Panc1 (cell line): ENCODE data around the gene DEPDC4. TPM values are rescaled to one million over a fixed set of nuclear protein-coding genes. Genes with fewer than 3 reads are reported as not detected.
A peak's percentile ranks its signal among the peaks of the same experiment; 100 is the strongest.
"Not testable (repeated sequence)": the region's sequence is repeated elsewhere in the genome, so short reads cannot be mapped to it uniquely, and the experiment has no call there.

Experiments used
- ATAC-seq: fragments of 200-7000 bp; cut with Tn5 transposase; 2 replicates; pipeline ENCODE4 v1.9.1; 2020; ENCODE audit warnings: mild to moderate bottlenecking, moderate library complexity
- Bru-seq: library from RNA; stranded (reverse); fragments of 400-500 nt; gene quantifications from one replicate; lab custom pipeline; 2021; lab: Mats Ljungman, UMichigan
- BruChase-seq, 2 experiments: library from RNA; stranded (reverse); fragments of 400-500 nt; gene quantifications; one replicate each; lab custom pipeline; 2021; lab: Mats Ljungman, UMichigan
- BruUV-seq: library from RNA; stranded (reverse); fragments of 400-500 nt; replicated peaks from 2 replicates; lab custom pipeline; 2021; lab: Mats Ljungman, UMichigan
- CTCF ChIA-PET: fragments of 300-600 bp; sonication (Branson Sonifier 250); formaldehyde crosslinking; loops from one replicate; lab custom pipeline; 2022; ENCODE audit warnings: antibody characterized with exemption; lab: Charles Lee
- POLR2A ChIA-PET: fragments of 300-600 bp; sonication (Branson Sonifier 250); formaldehyde crosslinking; loops from one replicate; lab custom pipeline; 2022; ENCODE audit warnings: antibody characterized with exemption; lab: Charles Lee
- DNase-seq: peaks from one replicate; pipeline ENCODE4 v3.0.0-alpha.2; 2010; ENCODE audit warnings: low read depth, low spot score
- H3K27ac ChIP-seq: 2 replicates; pipeline ENCODE4 v1.5.1; 2011; ENCODE audit warnings: mild to moderate bottlenecking, low read length, inconsistent platforms
- H3K27me3 ChIP-seq: fragments of 200-500 bp; sonication (Bioruptor generic); 2 replicates; pipeline ENCODE4 v1.6.0; 2014; ENCODE audit warnings: low read length, inconsistent platforms; ENCODE audit not compliant: control insufficient read depth, insufficient read depth
- H3K36me3 ChIP-seq: fragments of 200-500 bp; sonication (Bioruptor generic); 2 replicates; pipeline ENCODE4 v1.5.1; 2014; ENCODE audit warnings: inconsistent platforms, mild to moderate bottlenecking, low read length, moderate library complexity; ENCODE audit not compliant: control insufficient read depth, insufficient read depth
- H3K4me1 ChIP-seq: 2 replicates; pipeline ENCODE4 v1.5.1; 2011; ENCODE audit warnings: inconsistent platforms, mild to moderate bottlenecking, low read length, moderate library complexity; ENCODE audit not compliant: control insufficient read depth, insufficient read depth
- H3K4me3 ChIP-seq, 2 experiments: 2 replicates each; pipeline ENCODE4 v1.5.1; 2011 to 2012; ENCODE audit warnings: low read depth in 2 of 2, low read length in 2 of 2, mild to moderate bottlenecking in 2 of 2, inconsistent platforms in 1 of 2, moderate library complexity in 1 of 2
- H3K9me3 ChIP-seq: fragments of 200-500 bp; sonication (Bioruptor generic); 2 replicates; pipeline ENCODE4 v1.5.1; 2014; ENCODE audit warnings: low read depth, mild to moderate bottlenecking, inconsistent platforms, low read length, moderate library complexity; ENCODE audit not compliant: control insufficient read depth, insufficient read depth
- POLR2AphosphoS5 ChIP-seq: IDR thresholded peaks from 2 replicates; pipeline ENCODE4 v1.6.1; 2012; ENCODE audit warnings: mild to moderate bottlenecking, low read depth, low read length, moderate library complexity
- REST ChIP-seq, 2 experiments: IDR thresholded peaks; 2 replicates each; pipeline ENCODE4 v1.6.1; 2011 to 2012; ENCODE audit warnings: low read depth in 2 of 2, control low read depth in 1 of 2, low read length in 1 of 2, mild to moderate bottlenecking in 1 of 2, moderate library complexity in 1 of 2; ENCODE audit not compliant: insufficient read depth in 1 of 2
- SIN3A ChIP-seq: IDR thresholded peaks from 2 replicates; pipeline ENCODE4 v1.6.1; 2012; ENCODE audit warnings: low read depth, mild to moderate bottlenecking, low read length, moderate library complexity, borderline replicate concordance; ENCODE audit not compliant: insufficient read depth
- TCF7L2 ChIP-seq: IDR thresholded peaks from 2 replicates; pipeline ENCODE4 v1.6.1; 2011; ENCODE audit warnings: mild to moderate bottlenecking, low read depth, low read length, inconsistent platforms
- in situ Hi-C: cut with HindIII; loops from 2 replicates; pipeline ENCODE4 v1.10.0; 2016; ENCODE audit warnings: low sequenced_read_pairs, low pct_unique_long_range_greater_than_20kb
- intact Hi-C: fragments of 100-400 bp; cut with micrococcal nuclease; formaldehyde crosslinking; loops from one replicate; pipeline ENCODE4 v1.10.0; 2022; ENCODE audit not compliant: unreplicated experiment
- long read RNA-seq: library from polyadenylated mRNA; unstranded; transcript quantifications from one replicate; pipeline ENCODE4 v2.0.0, GENCODE V29; 2021; ENCODE audit not compliant: unreplicated experiment
- polyA plus RNA-seq: library from polyadenylated mRNA; unstranded; fragments of >200 nt; gene quantifications from one replicate; pipeline ENCODE4 v1.2.1, GENCODE V29; 2012; ENCODE audit warnings: missing spikeins; ENCODE audit not compliant: insufficient read length
- total RNA-seq: library from RNA; stranded (reverse); gene quantifications from one replicate; pipeline ENCODE4 v1.2.1, GENCODE V29; 2021; ENCODE audit not compliant: unreplicated experiment
- TF ChIP-seq, protein P1 (sequence below): fragments of 450-650 bp; IDR thresholded peaks from 2 replicates; pipeline ENCODE4 v1.5.1; 2017; ENCODE audit warnings: mild to moderate bottlenecking

Gene DEPDC4
- 2.6 TPM for total RNA-seq
- polyA plus RNA-seq = 1.4 TPM
- Bru-seq, nascent RNA = percentile 46 among the genes with signal in this experiment
- BruChase-seq, experiment 1, labeled RNA remaining after a 2-hour chase = percentile 45 among the genes with signal in this experiment
- BruChase-seq, experiment 2, labeled RNA remaining after a 6-hour chase = percentile 43 among the genes with signal in this experiment
- long read RNA-seq, partial matches to known transcripts = 0 of 3 reads
- long read RNA-seq, other reads (novel, unspliced or antisense) = 2 of 3 reads

DNA sequence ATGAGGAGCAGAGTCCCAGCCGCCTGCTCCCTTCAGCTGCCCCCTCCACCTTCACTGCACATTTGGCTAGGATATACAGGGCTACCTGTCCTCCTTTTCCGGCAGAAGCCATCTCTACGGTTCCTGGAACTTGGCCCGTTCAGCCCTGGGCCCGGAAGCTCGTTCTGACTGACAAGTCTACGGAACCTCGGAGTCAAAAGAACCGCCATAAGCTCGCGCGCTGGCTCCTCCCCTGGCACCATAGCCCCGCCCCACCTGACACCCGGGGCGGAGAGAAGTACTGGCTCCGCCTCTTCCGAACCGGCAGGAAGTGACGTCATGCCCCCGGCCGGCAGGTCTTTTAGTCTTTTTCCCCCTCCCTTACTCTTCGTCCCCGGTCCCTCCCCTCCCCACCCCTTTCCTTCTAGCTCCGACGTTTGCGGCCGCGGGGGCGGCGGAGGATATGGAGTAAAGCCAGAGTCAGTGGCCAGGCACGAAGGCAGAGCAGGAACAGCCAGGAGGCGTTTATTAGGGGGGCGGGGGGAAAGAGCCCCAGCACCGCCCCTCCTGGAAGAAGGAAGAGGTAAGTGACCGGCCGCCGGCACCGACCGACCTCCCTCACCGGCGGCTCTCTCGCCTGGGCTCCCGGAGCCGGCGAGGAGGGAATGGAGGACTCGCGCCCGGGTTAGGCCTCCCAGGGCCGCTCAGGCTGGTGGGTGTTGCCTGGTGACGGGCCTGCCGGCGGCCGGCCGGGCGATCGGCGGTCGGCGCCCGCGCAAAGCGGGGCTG lies at the start of gene DEPDC4, which contains the start of gene SCYL2:
Gene DEPDC4, minus strand, starts transcription at position 245 of the 768 bp plus-strand sequence. Its CDS starts 3 bp downstream, at position 242.
Gene SCYL2, plus strand, starts transcription at position 343 of the 768 bp plus-strand sequence. CDS start 15,794 bp downstream, outside the sequence.
- POLR2A ChIA-PET = interaction anchor here (0.7 to 1.1 kb wide), 5 partner anchors 9 to 308 kb away, joined by 4 to 19 read pairs (median 10); no protein-coding TSS in a partner anchor
- BruUV-seq = no TSS peak

DNA sequence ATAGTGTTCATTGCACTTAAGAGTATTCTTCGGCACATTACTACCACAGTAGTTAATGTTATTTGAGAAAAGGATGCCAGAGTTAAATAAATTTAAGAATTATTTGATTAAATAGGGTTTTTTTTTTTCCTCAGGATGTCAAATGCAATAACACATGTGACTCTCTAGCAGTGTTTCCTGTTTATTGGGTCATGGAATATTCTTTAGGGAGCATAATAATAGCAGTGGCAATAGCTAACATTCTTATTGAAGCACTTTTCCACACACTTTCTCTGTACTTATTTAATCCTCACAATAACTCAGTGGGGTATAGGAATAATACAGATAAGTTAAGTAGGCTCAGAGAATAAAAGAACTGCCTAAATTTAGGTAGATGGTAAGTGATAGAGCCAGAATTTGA lies 44.4 kb upstream of the DEPDC4 start:
- Histone ChIP-seq H3K36me3 (peaks cover 17% of the 10 kb centered on the region), H3K4me3 (no peak overlapping the region), H3K27me3 (no peaks in the 10 kb centered on the region), H3K27ac (no peak overlapping the region), H3K4me1 (no peaks in the 10 kb centered on the region), H3K9me3 (no peaks in the 10 kb centered on the region)
- ChIA-PET CTCF (interaction anchor here (0.7 kb wide), 1 partner anchor 1250 kb away, joined by 3 read pairs; no protein-coding TSS in a partner anchor), POLR2A (no interaction called here)
- ATAC-seq (no peak), DNase-seq (no peak)
- intact Hi-C loops = no loop called here
- BruUV-seq = no TSS peak
- TF ChIP-seq, protein P1, sequence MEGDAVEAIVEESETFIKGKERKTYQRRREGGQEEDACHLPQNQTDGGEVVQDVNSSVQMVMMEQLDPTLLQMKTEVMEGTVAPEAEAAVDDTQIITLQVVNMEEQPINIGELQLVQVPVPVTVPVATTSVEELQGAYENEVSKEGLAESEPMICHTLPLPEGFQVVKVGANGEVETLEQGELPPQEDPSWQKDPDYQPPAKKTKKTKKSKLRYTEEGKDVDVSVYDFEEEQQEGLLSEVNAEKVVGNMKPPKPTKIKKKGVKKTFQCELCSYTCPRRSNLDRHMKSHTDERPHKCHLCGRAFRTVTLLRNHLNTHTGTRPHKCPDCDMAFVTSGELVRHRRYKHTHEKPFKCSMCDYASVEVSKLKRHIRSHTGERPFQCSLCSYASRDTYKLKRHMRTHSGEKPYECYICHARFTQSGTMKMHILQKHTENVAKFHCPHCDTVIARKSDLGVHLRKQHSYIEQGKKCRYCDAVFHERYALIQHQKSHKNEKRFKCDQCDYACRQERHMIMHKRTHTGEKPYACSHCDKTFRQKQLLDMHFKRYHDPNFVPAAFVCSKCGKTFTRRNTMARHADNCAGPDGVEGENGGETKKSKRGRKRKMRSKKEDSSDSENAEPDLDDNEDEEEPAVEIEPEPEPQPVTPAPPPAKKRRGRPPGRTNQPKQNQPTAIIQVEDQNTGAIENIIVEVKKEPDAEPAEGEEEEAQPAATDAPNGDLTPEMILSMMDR = no peak
- TF ChIP-seq REST (IDR thresholded peaks at IDR 0.05; ENCODE audit: insufficient read depth in 1 of 2, low read depth in 2 of 2, low read length in 1 of 2) (no peak), TCF7L2 (no peak), POLR2AphosphoS5 (no peak), SIN3A (no peak)
- in situ Hi-C loops = no loop called here

More for the DNA sequence above, at the start of gene DEPDC4, which contains the start of gene SCYL2:
- ATAC-seq (peak; percentile 95), DNase-seq (peak; percentile 78)
- H3K4me3 ChIP-seq = peak within 1 kb of the TSS; percentile 60 to 91
- peaks cover 8% of the 10 kb centered on the region; the same call in 1 of the 2 replicates for H3K4me1 ChIP-seq
- intact Hi-C loops = no loop called here
- CTCF ChIA-PET = interaction anchor here (0.6 kb wide), 1 partner anchor 62 kb away, joined by 10 read pairs; no protein-coding TSS in a partner anchor
- in situ Hi-C loops = no loop called here
- H3K27me3 ChIP-seq = no peaks in the 10 kb centered on the region
- H3K27ac ChIP-seq = peak within 1 kb of the TSS; percentile 76
- H3K36me3 ChIP-seq = peaks cover 2% of the 10 kb centered on the region; the same call in 1 of the 2 replicates
- TF ChIP-seq REST (IDR thresholded peaks at IDR 0.05; ENCODE audit: insufficient read depth in 1 of 2, low read depth in 2 of 2, low read length in 1 of 2) (no peak), SIN3A (peak; percentile 41; the same call in 1 of the 2 replicates), TCF7L2 (peak; percentile 91), POLR2AphosphoS5 (peak; percentile 75)
- H3K9me3 ChIP-seq = no peaks in the 10 kb centered on the region

DNA sequence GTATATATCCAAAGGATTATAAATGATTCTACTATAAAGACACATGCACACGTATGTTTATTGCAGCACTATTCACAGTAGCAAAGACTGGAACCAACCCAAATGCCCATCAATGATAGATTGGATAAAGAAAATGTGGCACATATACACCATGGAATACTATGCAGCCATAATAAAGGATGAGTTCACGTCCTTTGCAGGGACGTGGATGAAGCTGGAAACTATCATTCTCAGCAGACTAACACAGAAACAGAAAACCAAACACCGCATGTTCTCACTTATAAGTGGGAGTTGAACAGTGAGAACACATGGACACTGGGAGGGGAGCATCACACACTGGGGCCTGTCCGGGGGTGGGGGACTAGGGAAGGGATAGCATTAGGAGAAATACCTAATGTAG lies 41.3 kb upstream of the DEPDC4 start:
- ATAC-seq, H3K9me3 ChIP-seq, POLR2A ChIA-PET, CTCF ChIA-PET, DNase-seq, H3K4me3 ChIP-seq, H3K27ac ChIP-seq, H3K27me3 ChIP-seq, in situ Hi-C loops, BruUV-seq, H3K36me3 ChIP-seq, intact Hi-C loops, H3K4me1 ChIP-seq: not testable (repeated sequence)
